NCI-H2227 (cell line): ENCODE data around the gene PEMT.

Source experiments
- DNase-seq: peaks from one replicate; lab custom pipeline; 2025; ENCODE audit not compliant: unreplicated experiment; lab: John Stamatoyannopoulos, UW

PEMT gene

DNA sequence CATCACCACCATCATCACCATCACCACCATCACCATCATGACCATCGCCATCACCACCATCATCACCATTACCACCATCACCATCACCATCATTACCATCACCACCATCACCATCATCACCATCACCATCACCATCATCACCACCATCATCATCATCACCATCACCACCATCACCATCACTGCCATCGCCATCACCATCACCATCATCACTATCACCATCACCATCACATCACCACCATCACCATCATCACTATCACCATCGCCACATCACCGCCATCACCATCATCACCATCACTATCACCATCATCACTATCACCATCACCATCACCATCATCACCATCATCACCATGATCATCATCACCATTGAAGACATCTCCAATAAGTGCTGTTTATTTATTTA, 131.5 kb downstream of the PEMT start:
- no peak for DNase-seq

DNA sequence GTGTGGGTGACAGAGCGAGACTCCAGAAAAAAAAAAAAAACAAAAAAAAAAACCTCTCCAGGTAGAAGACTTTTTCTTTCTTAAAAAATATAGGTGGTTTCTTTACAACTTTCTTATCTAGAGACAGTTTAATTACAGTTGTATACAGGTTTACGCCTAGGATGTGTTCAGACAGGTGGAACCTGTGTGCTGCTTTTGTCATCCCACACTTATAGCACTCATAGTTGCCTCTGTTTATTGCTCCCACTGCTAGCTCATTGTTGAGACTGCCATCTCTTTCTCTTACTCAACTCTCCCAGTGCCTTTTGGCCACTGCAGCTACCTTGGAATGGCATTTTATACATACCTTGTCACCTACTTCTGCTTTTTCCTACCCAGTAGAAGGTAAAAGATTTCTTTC, 133.8 kb downstream of the PEMT start:
- no peak for DNase-seq

DNA sequence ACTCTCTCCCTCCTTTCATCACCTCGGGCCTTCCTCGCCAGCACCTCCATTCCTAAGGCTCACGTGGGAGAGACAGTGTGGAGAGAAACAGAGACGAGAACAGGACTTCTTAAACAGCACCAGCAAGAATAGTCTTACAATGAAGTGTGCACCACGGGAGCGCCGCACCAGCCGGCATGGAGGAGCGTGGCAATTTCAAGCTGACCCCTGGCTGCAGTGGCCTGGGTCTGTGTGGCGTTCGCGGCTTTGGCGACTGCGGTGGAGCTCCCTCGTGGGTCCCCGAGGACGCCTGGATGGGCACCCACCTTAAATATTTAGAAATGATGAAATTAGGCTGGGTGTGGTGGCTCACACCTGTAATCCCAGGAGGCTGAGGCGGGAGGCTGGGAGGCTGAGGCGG, 135.3 kb downstream of the PEMT start:
- DNase-seq = no peak
